ENCODE measurements around the gene PTGER1. TPM values are rescaled to one million over a fixed set of nuclear protein-coding genes. Genes with fewer than 3 reads are reported as not detected.

The PTGER1 gene
- total and polyA plus RNA-seq, 9 of the 15 experiments (the other 6 are each of a cell fraction or from before 2014, with no cell fraction given) = 0.06 to 0.36 (median 0.31) TPM; not detected in 5

DNA sequence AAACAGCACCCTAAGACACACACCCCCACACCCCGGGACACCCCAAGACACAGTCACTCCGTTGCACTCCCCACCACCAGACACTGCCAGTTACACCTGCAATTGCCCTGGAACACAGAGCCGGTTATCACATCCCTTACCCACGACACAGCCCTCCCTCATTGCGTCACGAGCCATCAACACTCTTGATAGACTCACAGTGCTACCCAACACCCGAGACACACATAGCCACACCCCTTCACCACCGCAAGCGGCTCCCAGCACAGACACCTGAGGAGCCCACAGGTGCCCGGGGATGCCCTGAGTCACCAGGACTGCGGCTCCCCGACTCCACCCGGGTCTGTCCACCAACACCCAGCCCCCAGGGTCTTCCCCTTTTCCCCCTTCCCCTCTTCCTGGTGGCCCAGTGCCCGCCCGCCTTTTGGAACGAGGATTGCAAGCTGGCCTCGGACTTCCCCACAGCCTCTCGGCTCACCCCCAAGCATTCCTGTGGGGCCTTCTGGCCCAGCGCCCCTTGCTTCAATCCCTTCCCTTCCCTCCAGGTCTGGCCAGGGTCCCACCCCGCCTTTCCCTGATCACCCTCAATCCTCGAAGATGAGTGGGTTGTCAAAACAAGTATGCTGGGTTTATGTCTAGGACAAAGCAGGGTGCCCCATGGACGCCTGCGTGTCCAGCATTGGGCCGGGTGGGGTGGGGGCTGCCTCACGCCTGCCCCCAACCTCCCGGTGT, 1.7 kb upstream of the PTGER1 start (continued):
- TF ChIP-seq, protein P1, sequence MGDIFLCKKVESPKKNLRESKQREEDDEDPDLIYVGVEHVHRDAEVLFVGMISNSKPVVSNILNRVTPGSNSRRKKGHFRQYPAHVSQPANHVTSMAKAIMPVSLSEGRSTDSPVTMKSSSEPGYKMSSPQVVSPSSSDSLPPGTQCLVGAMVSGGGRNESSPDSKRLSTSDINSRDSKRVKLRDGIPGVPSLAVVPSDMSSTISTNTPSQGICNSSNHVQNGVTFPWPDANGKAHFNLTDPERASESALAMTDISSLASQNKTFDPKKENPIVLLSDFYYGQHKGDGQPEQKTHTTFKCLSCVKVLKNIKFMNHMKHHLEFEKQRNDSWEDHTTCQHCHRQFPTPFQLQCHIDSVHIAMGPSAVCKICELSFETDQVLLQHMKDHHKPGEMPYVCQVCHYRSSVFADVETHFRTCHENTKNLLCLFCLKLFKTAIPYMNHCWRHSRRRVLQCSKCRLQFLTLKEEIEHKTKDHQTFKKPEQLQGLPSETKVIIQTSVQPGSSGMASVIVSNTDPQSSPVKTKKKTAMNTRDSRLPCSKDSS (IDR thresholded peaks at IDR 0.05; ENCODE audit: low read depth, partially characterized antibody) = no peak
- no peak for TF ChIP-seq BRD9 (IDR thresholded peaks at IDR 0.05; ENCODE audit: low read depth, partially characterized antibody)
- TF ChIP-seq HOXB6 (CRISPR knock-in tag; IDR thresholded peaks at IDR 0.05; ENCODE audit: borderline replicate concordance) = no peak
- 0 out of 2 replicates have a peak, but pooled peaks have one; percentile 29 for TF ChIP-seq NCOA1 (IDR thresholded peaks at IDR 0.05; ENCODE audit: low read depth)
- TF ChIP-seq MBD2 (IDR thresholded peaks at IDR 0.05; ENCODE audit: borderline replicate concordance, low read depth) = no peak
- TF ChIP-seq ZNF41 (CRISPR knock-in tag; conservative IDR thresholded peaks at IDR 0.05) = no peak
- no peak for TF ChIP-seq STAT5A (IDR thresholded peaks at IDR 0.05; ENCODE audit: borderline replicate concordance, low read length)
- TF ChIP-seq, protein P2, sequence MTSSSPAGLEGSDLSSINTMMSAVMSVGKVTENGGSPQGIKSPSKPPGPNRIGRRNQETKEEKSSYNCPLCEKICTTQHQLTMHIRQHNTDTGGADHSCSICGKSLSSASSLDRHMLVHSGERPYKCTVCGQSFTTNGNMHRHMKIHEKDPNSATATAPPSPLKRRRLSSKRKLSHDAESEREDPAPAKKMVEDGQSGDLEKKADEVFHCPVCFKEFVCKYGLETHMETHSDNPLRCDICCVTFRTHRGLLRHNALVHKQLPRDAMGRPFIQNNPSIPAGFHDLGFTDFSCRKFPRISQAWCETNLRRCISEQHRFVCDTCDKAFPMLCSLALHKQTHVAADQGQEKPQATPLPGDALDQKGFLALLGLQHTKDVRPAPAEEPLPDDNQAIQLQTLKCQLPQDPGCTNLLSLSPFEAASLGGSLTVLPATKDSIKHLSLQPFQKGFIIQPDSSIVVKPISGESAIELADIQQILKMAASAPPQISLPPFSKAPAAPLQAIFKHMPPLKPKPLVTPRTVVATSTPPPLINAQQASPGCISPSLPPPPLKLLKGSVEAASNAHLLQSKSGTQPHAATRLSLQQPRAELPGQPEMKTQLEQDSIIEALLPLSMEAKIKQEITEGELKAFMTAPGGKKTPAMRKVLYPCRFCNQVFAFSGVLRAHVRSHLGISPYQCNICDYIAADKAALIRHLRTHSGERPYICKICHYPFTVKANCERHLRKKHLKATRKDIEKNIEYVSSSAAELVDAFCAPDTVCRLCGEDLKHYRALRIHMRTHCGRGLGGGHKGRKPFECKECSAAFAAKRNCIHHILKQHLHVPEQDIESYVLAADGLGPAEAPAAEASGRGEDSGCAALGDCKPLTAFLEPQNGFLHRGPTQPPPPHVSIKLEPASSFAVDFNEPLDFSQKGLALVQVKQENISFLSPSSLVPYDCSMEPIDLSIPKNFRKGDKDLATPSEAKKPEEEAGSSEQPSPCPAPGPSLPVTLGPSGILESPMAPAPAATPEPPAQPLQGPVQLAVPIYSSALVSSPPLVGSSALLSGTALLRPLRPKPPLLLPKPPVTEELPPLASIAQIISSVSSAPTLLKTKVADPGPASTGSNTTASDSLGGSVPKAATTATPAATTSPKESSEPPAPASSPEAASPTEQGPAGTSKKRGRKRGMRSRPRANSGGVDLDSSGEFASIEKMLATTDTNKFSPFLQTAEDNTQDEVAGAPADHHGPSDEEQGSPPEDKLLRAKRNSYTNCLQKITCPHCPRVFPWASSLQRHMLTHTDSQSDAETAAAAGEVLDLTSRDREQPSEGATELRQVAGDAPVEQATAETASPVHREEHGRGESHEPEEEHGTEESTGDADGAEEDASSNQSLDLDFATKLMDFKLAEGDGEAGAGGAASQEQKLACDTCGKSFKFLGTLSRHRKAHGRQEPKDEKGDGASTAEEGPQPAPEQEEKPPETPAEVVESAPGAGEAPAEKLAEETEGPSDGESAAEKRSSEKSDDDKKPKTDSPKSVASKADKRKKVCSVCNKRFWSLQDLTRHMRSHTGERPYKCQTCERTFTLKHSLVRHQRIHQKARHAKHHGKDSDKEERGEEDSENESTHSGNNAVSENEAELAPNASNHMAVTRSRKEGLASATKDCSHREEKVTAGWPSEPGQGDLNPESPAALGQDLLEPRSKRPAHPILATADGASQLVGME (CRISPR knock-in tag; IDR thresholded peaks at IDR 0.05) = no peak
- TF ChIP-seq KDM1A (IDR thresholded peaks at IDR 0.05) = no peak
- TF ChIP-seq, protein P3, sequence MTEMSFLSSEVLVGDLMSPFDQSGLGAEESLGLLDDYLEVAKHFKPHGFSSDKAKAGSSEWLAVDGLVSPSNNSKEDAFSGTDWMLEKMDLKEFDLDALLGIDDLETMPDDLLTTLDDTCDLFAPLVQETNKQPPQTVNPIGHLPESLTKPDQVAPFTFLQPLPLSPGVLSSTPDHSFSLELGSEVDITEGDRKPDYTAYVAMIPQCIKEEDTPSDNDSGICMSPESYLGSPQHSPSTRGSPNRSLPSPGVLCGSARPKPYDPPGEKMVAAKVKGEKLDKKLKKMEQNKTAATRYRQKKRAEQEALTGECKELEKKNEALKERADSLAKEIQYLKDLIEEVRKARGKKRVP (CRISPR knock-in tag; IDR thresholded peaks at IDR 0.05) = no peak
- TF ChIP-seq OTX1 (CRISPR knock-in tag; IDR thresholded peaks at IDR 0.05) = peak; percentile 72; the same call in 1 of the 2 replicates
- TF ChIP-seq ZSCAN29 (IDR thresholded peaks at IDR 0.05) = no peak
- TF ChIP-seq MAFG (tag; conservative IDR thresholded peaks at IDR 0.05) = no peak
- no peak for TF ChIP-seq KDM4B (IDR thresholded peaks at IDR 0.05; ENCODE audit: borderline replicate concordance in 2 of 2, low read depth in 1 of 2)
- TF ChIP-seq SMARCA4 (IDR thresholded peaks at IDR 0.05) = 0 out of 2 replicates have a peak, but pooled peaks have one; percentile 20
- TF ChIP-seq, protein P4, sequence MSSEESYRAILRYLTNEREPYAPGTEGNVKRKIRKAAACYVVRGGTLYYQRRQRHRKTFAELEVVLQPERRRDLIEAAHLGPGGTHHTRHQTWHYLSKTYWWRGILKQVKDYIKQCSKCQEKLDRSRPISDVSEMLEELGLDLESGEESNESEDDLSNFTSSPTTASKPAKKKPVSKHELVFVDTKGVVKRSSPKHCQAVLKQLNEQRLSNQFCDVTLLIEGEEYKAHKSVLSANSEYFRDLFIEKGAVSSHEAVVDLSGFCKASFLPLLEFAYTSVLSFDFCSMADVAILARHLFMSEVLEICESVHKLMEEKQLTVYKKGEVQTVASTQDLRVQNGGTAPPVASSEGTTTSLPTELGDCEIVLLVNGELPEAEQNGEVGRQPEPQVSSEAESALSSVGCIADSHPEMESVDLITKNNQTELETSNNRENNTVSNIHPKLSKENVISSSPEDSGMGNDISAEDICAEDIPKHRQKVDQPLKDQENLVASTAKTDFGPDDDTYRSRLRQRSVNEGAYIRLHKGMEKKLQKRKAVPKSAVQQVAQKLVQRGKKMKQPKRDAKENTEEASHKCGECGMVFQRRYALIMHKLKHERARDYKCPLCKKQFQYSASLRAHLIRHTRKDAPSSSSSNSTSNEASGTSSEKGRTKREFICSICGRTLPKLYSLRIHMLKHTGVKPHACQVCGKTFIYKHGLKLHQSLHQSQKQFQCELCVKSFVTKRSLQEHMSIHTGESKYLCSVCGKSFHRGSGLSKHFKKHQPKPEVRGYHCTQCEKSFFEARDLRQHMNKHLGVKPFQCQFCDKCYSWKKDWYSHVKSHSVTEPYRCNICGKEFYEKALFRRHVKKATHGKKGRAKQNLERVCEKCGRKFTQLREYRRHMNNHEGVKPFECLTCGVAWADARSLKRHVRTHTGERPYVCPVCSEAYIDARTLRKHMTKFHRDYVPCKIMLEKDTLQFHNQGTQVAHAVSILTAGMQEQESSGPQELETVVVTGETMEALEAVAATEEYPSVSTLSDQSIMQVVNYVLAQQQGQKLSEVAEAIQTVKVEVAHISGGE (CRISPR knock-in tag; IDR thresholded peaks at IDR 0.05) = no peak
